NCI-H345 (cell line): Measurements from ENCODE around the gene C6orf62.
"Not testable (repeated sequence)": the region's sequence is repeated elsewhere in the genome, so short reads cannot be mapped to it uniquely, and the experiment has no call there.

Experiments used
- DNase-seq: peaks from one replicate; lab custom pipeline; 2025; lab: John Stamatoyannopoulos, UW

The C6orf62 gene

GRCh38 chr6:24719125-24719971 lies at the start of gene C6orf62:
Gene C6orf62, minus strand, starts transcription at chr6:24719154. Its CDS starts 486 bp downstream, at chr6:24718668.
- DNase-seq = no peak

- no peak for DNase-seq
These were observed 49.4 kb upstream of the C6orf62 start for GRCh38 chr6:24768361-24768760.

GRCh38 chr6:24766680-24767462 lies 47.9 kb upstream of the C6orf62 start:
- DNase-seq = peak; percentile 16

GRCh38 chr6:24765968-24766367 lies 47.0 kb upstream of the C6orf62 start:
- not testable (repeated sequence) for DNase-seq

GRCh38 chr6:24764833-24765828 lies 46.2 kb upstream of the C6orf62 start:
- not testable (repeated sequence) for DNase-seq

GRCh38 chr6:24763578-24763977 lies 44.6 kb upstream of the C6orf62 start:
- DNase-seq = peak; percentile 43

GRCh38 chr6:24761851-24762250 lies 42.9 kb upstream of the C6orf62 start:
- no peak for DNase-seq

GRCh38 chr6:24761193-24761835 lies 42.4 kb upstream of the C6orf62 start:
- no peak for DNase-seq

- DNase-seq = no peak
These were observed 41.3 kb upstream of the C6orf62 start for GRCh38 chr6:24760210-24760609.

GRCh38 chr6:24759718-24760117 lies 40.8 kb upstream of the C6orf62 start:
- no peak for DNase-seq

- DNase-seq = no peak
These were observed 38.7 kb upstream of the C6orf62 start for GRCh38 chr6:24757611-24758010.

- DNase-seq = no peak
These were observed 36.3 kb upstream of the C6orf62 start for GRCh38 chr6:24755279-24755678.

GRCh38 chr6:24754378-24754777 lies 35.4 kb upstream of the C6orf62 start:
- DNase-seq = not testable (repeated sequence)

GRCh38 chr6:24753545-24753944 lies 34.6 kb upstream of the C6orf62 start:
- no peak for DNase-seq

- no peak for DNase-seq
These were observed 34.1 kb upstream of the C6orf62 start for GRCh38 chr6:24752917-24753492.

GRCh38 chr6:24752503-24752902 lies 33.5 kb upstream of the C6orf62 start:
- DNase-seq = no peak

- not testable (repeated sequence) for DNase-seq
These were observed 31.9 kb upstream of the C6orf62 start for GRCh38 chr6:24750878-24751277.

- DNase-seq = no peak
These were observed 30.3 kb upstream of the C6orf62 start for GRCh38 chr6:24749297-24749696.

- no peak for DNase-seq
These were observed 26.0 kb upstream of the C6orf62 start for GRCh38 chr6:24744911-24745310.

- DNase-seq = no peak
These were observed 25.0 kb upstream of the C6orf62 start for GRCh38 chr6:24743944-24744335.
